Spleen (tissue), 11 donors: ENCODE results near the gene DCN. TPM values are rescaled to one million over a fixed set of nuclear protein-coding genes. Genes with fewer than 3 reads are reported as not detected.

ENCODE experiments used
- DNase-seq: peaks from one replicate; pipeline ENCODE4 v3.0.0-alpha.2; 2020
- H3K27ac ChIP-seq, 8 donors: fragments of 200-600 bp; sonication (generic) in 7 of 8; 1 replicate in 4 of 8; 2 replicates in 4 of 8; pipeline versions ENCODE4 v1.5.0 to v1.8.0; 2016 to 2021; ENCODE audit warnings: inconsistent platforms in 4 of 8, mild to moderate bottlenecking in 4 of 8, moderate library complexity in 1 of 8
- H3K27me3 ChIP-seq, 7 donors: fragments of 200-600 bp; sonication (generic) in 6 of 7; replicated peaks in 1 of 7; 1 replicate in 4 of 7; 2 replicates in 3 of 7; pipeline versions ENCODE4 v1.5.0 to v1.8.0; 2016 to 2021; ENCODE audit warnings: inconsistent platforms in 3 of 7, mild to moderate bottlenecking in 1 of 7
- H3K36me3 ChIP-seq, 6 donors: fragments of 200-600 bp; sonication (generic) in 5 of 6; 1 replicate in 4 of 6; 2 replicates in 2 of 6; pipeline versions ENCODE4 v1.5.0 to v1.8.0; 2016 to 2021; ENCODE audit warnings: inconsistent platforms in 2 of 6
- H3K4me1 ChIP-seq, 6 donors: fragments of 200-600 bp; sonication (generic) in 5 of 6; 1 replicate in 3 of 6; 2 replicates in 3 of 6; pipeline versions ENCODE4 v1.5.0 to v1.8.0; 2016 to 2021; ENCODE audit warnings: inconsistent platforms in 3 of 6
- H3K4me3 ChIP-seq, 8 donors: fragments of 200-600 bp; sonication (generic) in 7 of 8; 1 replicate in 4 of 8; 2 replicates in 4 of 8; pipeline versions ENCODE4 v1.5.0 to v1.8.0; 2016 to 2021; ENCODE audit warnings: inconsistent platforms in 4 of 8, mild to moderate bottlenecking in 4 of 8, moderate library complexity in 2 of 8
- H3K9me3 ChIP-seq, 8 donors: fragments of 200-600 bp; sonication (generic) in 7 of 8; 1 replicate in 4 of 8; 2 replicates in 4 of 8; pipeline versions ENCODE4 v1.5.0 to v1.8.0; 2016 to 2021; ENCODE audit warnings: inconsistent platforms in 4 of 8
- POLR2A ChIP-seq, 3 donors: fragments of 450-650 bp; IDR thresholded peaks; one replicate each; pipeline ENCODE4 v1.5.1; 2017; ENCODE audit warnings: antibody characterized with exemption in 3 of 3, mild to moderate bottlenecking in 1 of 3
- POLR2AphosphoS5 ChIP-seq, 3 donors: sonication (generic); formaldehyde crosslinking; IDR thresholded peaks; one replicate each; pipeline ENCODE4 v1.5.1; 2017; ENCODE audit warnings: antibody characterized with exemption in 3 of 3
- WGBS, 5 donors: extraction: QIAGEN DNeasy Blood & Tissue Kit in 3 of 5; methylation state at CpG; one replicate each; pipeline versions ENCODE4 v1.1.5 to v1.1.7; 2013 to 2018; 5-methylcytosine and 5-hydroxymethylcytosine counted together
- intact Hi-C: fragments of 100-400 bp; cut with DNase I; formaldehyde crosslinking; loops from one replicate; pipeline ENCODE4 v1.15.0; 2023; ENCODE audit warnings: low total_unique reads
- polyA plus RNA-seq, 3 donors: library from polyadenylated mRNA; stranded (reverse); fragments of 200-250 nt; gene quantifications; one replicate each; pipeline ENCODE4 v1.2.1, GENCODE V29; 2013
- total RNA-seq, 7 donors: library from RNA; depleted of rRNA in 3 of 7; stranded (reverse); fragments of >200 nt in 3 of 7; fragmentation: NEBNext Ultra II Directional in 4 of 7; extraction: Animal tissue kit (Norgen Biotek cat#: 25700) in 4 of 7; gene quantifications; one replicate each; pipeline versions ENCODE4 v1.1.0 to v1.2.1, GENCODE V29; 2016 to 2021
- TF ChIP-seq, protein P1 (sequence below), 11 experiments: fragments of 200-600 bp in 7 of 11; fragments of 450-650 bp in 4 of 11; sonication (generic) in 4 of 11; IDR thresholded peaks in 8 of 11; conservative IDR thresholded peaks in 3 of 11; 1 replicate in 7 of 11; 2 replicates in 4 of 11; pipeline versions ENCODE4 v1.4.0 to v1.8.0; 2016 to 2021; ENCODE audit warnings: antibody characterized with exemption in 11 of 11, inconsistent platforms in 4 of 11, mild to moderate bottlenecking in 1 of 11
- donor health status: healthy with polysubstance abuse.
- donor health status: DM: no; HTN: no; CAD: no; lungs with moderate emphysema.
- donor health status: DM: no; HTN: no; CAD: no.
- donor health status: Bipolar disorder and iron deficiency.
- donor health status: healthy.
- donor health status: DM: no; HTN: no; CAD: no.
- donor health status: DM: yes; HTN: yes; CAD: no.

The DCN gene
- total and polyA plus RNA-seq, 10 donors: 1.6 to 60.1 (median 7.7) TPM

GRCh38 chr12:91110311-91110924, 72.2 kb downstream of the DCN start:
- no peaks in the 10 kb centered on the region for H3K27me3 ChIP-seq
- H3K27ac ChIP-seq: no peak overlapping the region
- TF ChIP-seq POLR2AphosphoS5 (IDR thresholded peaks at IDR 0.05) (no peak), POLR2A (IDR thresholded peaks at IDR 0.05) (no peak)
- TF ChIP-seq, protein P1, sequence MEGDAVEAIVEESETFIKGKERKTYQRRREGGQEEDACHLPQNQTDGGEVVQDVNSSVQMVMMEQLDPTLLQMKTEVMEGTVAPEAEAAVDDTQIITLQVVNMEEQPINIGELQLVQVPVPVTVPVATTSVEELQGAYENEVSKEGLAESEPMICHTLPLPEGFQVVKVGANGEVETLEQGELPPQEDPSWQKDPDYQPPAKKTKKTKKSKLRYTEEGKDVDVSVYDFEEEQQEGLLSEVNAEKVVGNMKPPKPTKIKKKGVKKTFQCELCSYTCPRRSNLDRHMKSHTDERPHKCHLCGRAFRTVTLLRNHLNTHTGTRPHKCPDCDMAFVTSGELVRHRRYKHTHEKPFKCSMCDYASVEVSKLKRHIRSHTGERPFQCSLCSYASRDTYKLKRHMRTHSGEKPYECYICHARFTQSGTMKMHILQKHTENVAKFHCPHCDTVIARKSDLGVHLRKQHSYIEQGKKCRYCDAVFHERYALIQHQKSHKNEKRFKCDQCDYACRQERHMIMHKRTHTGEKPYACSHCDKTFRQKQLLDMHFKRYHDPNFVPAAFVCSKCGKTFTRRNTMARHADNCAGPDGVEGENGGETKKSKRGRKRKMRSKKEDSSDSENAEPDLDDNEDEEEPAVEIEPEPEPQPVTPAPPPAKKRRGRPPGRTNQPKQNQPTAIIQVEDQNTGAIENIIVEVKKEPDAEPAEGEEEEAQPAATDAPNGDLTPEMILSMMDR (IDR thresholded peaks at IDR 0.05 in 8 of 11, conservative IDR thresholded peaks at IDR 0.05 in 3 of 11): no peak
- WGBS, 5 donors: 59 to 87% (median 71%) methylated on average over 5 of the region's 5 CpGs
- H3K4me3 ChIP-seq: no peak overlapping the region
- DNase-seq: no peak
- no peaks in the 10 kb centered on the region for H3K9me3 ChIP-seq
- intact Hi-C loops: no loop called here
- no peaks in the 10 kb centered on the region for H3K36me3 ChIP-seq
- no peaks in the 10 kb centered on the region for H3K4me1 ChIP-seq

DNA sequence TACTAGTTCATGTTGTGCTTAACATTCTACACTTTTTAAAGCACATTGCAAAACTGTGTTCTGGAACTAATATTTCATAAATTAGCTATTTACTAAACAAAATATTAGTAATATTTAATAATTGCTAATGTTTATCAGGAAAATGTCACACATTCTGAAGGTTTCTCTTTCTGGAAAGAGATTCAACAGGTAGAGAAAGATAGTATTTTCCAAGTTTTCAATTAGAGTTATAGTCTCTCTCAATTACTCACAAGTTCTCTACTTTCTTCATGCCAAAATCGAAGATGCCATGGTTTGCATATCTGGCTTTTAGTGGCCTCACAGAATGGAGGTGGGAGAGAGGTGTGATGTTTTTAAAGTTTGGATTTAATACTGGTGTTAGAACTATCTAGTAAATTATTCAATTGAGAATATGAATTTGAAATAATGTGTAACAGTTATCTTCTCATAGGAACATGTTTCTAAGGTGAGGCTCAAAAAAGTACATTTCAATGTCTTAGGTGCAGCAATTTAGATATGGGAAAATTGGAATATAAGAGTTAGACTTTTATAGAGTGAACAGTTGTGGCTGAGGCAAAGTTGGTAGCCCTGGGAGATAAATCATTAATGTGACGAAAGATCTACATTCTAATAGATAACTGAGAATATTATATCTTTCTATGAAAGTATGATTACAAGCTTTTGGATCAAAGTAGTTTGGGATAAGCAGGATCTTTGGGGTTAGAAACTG, 72.9 kb downstream of the DCN start:
- no peak for TF ChIP-seq POLR2A (IDR thresholded peaks at IDR 0.05)
- no peak for TF ChIP-seq POLR2AphosphoS5 (IDR thresholded peaks at IDR 0.05)
- TF ChIP-seq, protein P1 (IDR thresholded peaks at IDR 0.05 in 8 of 11, conservative IDR thresholded peaks at IDR 0.05 in 3 of 11): no peak
- DNase-seq: no peak
- H3K4me3 ChIP-seq: no peak overlapping the region
- H3K9me3 ChIP-seq: no peaks in the 10 kb centered on the region
- H3K27me3 ChIP-seq: no peaks in the 10 kb centered on the region
- H3K4me1 ChIP-seq: no peaks in the 10 kb centered on the region
- no peaks in the 10 kb centered on the region for H3K36me3 ChIP-seq
- no peak overlapping the region for H3K27ac ChIP-seq
- intact Hi-C loops: no loop called here
- WGBS, 5 donors: 81 to 92% (median 83%) methylated on average over 2 of the region's 2 CpGs

DNA sequence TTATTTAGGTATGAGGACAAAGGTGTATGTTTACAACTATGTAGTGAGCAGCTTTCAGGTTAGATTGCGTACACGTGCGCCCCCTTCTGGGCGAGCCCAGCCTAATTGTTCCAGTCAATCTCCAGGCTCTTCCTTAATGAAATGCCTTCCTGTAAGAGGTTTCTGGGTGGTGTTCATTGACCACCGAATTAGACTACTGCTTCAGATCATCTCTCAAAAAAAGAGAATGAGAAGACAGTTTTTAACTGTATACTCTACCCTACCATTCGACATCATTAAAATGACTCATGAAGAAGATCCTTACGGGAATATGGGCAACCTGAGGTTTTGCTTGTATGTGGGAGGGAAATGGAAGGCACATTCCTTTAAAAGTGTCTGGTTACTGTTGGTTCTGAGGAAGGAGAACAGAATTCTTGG, 73.5 kb downstream of the DCN start:
- no peaks in the 10 kb centered on the region for H3K27me3 ChIP-seq
- no peaks in the 10 kb centered on the region for H3K9me3 ChIP-seq
- DNase-seq: no peak
- no peaks in the 10 kb centered on the region for H3K4me1 ChIP-seq
- intact Hi-C loops: no loop called here
- H3K36me3 ChIP-seq: no peaks in the 10 kb centered on the region
- H3K4me3 ChIP-seq: no peak overlapping the region
- no peak overlapping the region for H3K27ac ChIP-seq
- TF ChIP-seq, protein P1 (IDR thresholded peaks at IDR 0.05 in 8 of 11, conservative IDR thresholded peaks at IDR 0.05 in 3 of 11): peak in 8 of 11 experiments; percentile 17 to 57 (median 49)
- no peak for TF ChIP-seq POLR2A (IDR thresholded peaks at IDR 0.05)
- TF ChIP-seq POLR2AphosphoS5 (IDR thresholded peaks at IDR 0.05): no peak
- 25 to 31% (median 28%) methylated on average over 7 of the region's 7 CpGs for WGBS, 5 donors

- no peak for DNase-seq
- H3K27ac ChIP-seq: no peak overlapping the region
- 84 to 91% (median 89%) methylated on average over 5 of the region's 5 CpGs for WGBS, 5 donors
Measured at GRCh38 chr12:91108196-91108755, 74.3 kb downstream of the DCN start.

More at GRCh38 chr12:91108196-91108755, 74.3 kb downstream of the DCN start:
- Histone ChIP-seq H3K9me3 (no peaks in the 10 kb centered on the region), H3K36me3 (no peaks in the 10 kb centered on the region), H3K4me3 (no peak overlapping the region), H3K4me1 (no peaks in the 10 kb centered on the region), H3K27me3 (no peaks in the 10 kb centered on the region)
- TF ChIP-seq, protein P1 (IDR thresholded peaks at IDR 0.05 in 8 of 11, conservative IDR thresholded peaks at IDR 0.05 in 3 of 11): no peak
- no peak for TF ChIP-seq POLR2A (IDR thresholded peaks at IDR 0.05)
- intact Hi-C loops: no loop called here
